ENCODE data around the gene DUSP10. TPM values are rescaled to one million over a fixed set of nuclear protein-coding genes. Genes with fewer than 3 reads are reported as not detected.

DUSP10 gene
- total and polyA plus RNA-seq, 2 of the 13 experiments (the other 11 are each of a cell fraction or from before 2014, with no cell fraction given) = 2.1 to 4.4 TPM

GRCh38 chr1:221723018-221723847 lies 18.7 kb downstream of the DUSP10 start (continued):
- TF ChIP-seq SPEN (CRISPR knock-in tag; IDR thresholded peaks at IDR 0.05; ENCODE audit: low read depth) (no peak), ZNF605 (CRISPR knock-in tag; IDR thresholded peaks at IDR 0.05) (no peak), ZNF451 (CRISPR knock-in tag; IDR thresholded peaks at IDR 0.05) (no peak), ZNF232 (CRISPR knock-in tag; IDR thresholded peaks at IDR 0.05; ENCODE audit: borderline replicate concordance) (no peak), ZNF142 (CRISPR knock-in tag; IDR thresholded peaks at IDR 0.05) (no peak), ARID5B (CRISPR knock-in tag; IDR thresholded peaks at IDR 0.05) (no peak), HOXA7 (CRISPR knock-in tag; IDR thresholded peaks at IDR 0.05) (no peak), ZNF670 (CRISPR knock-in tag; IDR thresholded peaks at IDR 0.05; ENCODE audit: borderline replicate concordance) (no peak), TERF1 (CRISPR knock-in tag; IDR thresholded peaks at IDR 0.05) (no peak)
